ENCODE measurements around the gene CTBP2. TPM values are rescaled to one million over a fixed set of nuclear protein-coding genes. Genes with fewer than 3 reads are reported as not detected.

The CTBP2 gene
- total and polyA plus RNA-seq, 4 donors = 3.4 to 59.2 (median 5.5) TPM

DNA sequence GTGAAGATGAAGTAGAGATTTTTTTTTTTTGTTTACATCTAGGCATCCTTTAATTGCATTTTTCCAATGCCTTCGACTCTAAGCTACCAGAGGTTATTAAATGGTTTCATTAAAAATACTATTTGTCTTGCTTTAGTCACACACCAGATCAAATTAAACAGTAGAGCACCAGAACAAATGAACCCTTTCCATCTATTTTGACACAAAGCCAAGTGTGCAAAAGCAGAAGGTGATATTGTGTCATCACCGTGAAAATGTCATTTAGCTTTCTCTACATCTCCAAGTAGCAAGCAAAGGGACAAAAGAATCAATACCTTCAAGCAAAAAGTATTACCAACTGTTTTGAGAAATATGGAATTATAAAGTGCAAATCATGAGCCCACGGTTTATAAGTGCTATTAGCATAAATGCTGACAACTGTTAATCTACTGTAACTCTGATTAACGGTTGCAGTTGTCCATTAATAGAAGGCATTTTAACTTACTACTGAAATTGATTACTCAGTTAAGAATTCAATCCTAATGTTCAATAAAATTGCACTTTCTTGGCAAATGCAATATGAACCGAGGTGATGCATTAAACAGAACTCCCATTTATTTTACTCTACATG, 49.1 kb downstream of the CTBP2 start:
- Histone ChIP-seq H3K36me3 (ENCODE audit: control insufficient read depth in 4 of 4, insufficient read depth in 3 of 4, low read depth in 1 of 4, low read length in 3 of 4) (peaks cover 0 to 2% (median 0%) of the 10 kb centered on the region in 4 donors), H3K9ac (ENCODE audit: low read depth in 1 of 2, low read length in 2 of 2) (no peak overlapping the region), H3K4me1 (ENCODE audit: control insufficient read depth in 4 of 4, insufficient read depth in 4 of 4, low read length in 3 of 4) (peaks cover 0 to 3% (median 0%) of the 10 kb centered on the region in 4 donors), H3K27ac (ENCODE audit: low read depth in 1 of 2, low read length in 2 of 2) (no peak overlapping the region), H3K4me3 (ENCODE audit: low read depth in 1 of 3, low read length in 3 of 3) (no peak overlapping the region), H3K27me3 (ENCODE audit: control insufficient read depth in 4 of 4, insufficient read depth in 4 of 4, low read length in 3 of 4) (no peaks in the 10 kb centered on the region), H3K9me3 (ENCODE audit: control insufficient read depth in 4 of 4, low read length in 3 of 4) (no peaks in the 10 kb centered on the region)
- 66% methylated on average over 5 of the region's 5 CpGs for WGBS
- DNase-seq (ENCODE audit: low spot score) = no peak
- TF ChIP-seq NR2F2 (IDR thresholded peaks at IDR 0.05) (no peak), SP1 (IDR thresholded peaks at IDR 0.05) (no peak), HNF4G (IDR thresholded peaks at IDR 0.05) (no peak), HNF4A (conservative IDR thresholded peaks at IDR 0.05) (no peak), JUND (IDR thresholded peaks at IDR 0.05) (no peak), FOXA1 (IDR thresholded peaks at IDR 0.05) (no peak), RXRA (IDR thresholded peaks at IDR 0.05) (no peak), TAF1 (conservative IDR thresholded peaks at IDR 0.05) (no peak), EGR1 (IDR thresholded peaks at IDR 0.05; ENCODE audit: low read depth in 2 of 2) (no peak), GABPA (IDR thresholded peaks at IDR 0.05 in 1 of 2, conservative IDR thresholded peaks at IDR 0.05 in 1 of 2) (no peak), FOXA2 (IDR thresholded peaks at IDR 0.05) (no peak), RAD21 (IDR thresholded peaks at IDR 0.05) (no peak), YY1 (IDR thresholded peaks at IDR 0.05) (no peak)
- TF ChIP-seq, protein P1, sequence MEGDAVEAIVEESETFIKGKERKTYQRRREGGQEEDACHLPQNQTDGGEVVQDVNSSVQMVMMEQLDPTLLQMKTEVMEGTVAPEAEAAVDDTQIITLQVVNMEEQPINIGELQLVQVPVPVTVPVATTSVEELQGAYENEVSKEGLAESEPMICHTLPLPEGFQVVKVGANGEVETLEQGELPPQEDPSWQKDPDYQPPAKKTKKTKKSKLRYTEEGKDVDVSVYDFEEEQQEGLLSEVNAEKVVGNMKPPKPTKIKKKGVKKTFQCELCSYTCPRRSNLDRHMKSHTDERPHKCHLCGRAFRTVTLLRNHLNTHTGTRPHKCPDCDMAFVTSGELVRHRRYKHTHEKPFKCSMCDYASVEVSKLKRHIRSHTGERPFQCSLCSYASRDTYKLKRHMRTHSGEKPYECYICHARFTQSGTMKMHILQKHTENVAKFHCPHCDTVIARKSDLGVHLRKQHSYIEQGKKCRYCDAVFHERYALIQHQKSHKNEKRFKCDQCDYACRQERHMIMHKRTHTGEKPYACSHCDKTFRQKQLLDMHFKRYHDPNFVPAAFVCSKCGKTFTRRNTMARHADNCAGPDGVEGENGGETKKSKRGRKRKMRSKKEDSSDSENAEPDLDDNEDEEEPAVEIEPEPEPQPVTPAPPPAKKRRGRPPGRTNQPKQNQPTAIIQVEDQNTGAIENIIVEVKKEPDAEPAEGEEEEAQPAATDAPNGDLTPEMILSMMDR (IDR thresholded peaks at IDR 0.05; ENCODE audit: low read depth, low read length, missing input control) = no peak
- TF ChIP-seq, protein P2, sequence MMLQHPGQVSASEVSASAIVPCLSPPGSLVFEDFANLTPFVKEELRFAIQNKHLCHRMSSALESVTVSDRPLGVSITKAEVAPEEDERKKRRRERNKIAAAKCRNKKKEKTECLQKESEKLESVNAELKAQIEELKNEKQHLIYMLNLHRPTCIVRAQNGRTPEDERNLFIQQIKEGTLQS (IDR thresholded peaks at IDR 0.05) = no peak
- TF ChIP-seq, protein P3, sequence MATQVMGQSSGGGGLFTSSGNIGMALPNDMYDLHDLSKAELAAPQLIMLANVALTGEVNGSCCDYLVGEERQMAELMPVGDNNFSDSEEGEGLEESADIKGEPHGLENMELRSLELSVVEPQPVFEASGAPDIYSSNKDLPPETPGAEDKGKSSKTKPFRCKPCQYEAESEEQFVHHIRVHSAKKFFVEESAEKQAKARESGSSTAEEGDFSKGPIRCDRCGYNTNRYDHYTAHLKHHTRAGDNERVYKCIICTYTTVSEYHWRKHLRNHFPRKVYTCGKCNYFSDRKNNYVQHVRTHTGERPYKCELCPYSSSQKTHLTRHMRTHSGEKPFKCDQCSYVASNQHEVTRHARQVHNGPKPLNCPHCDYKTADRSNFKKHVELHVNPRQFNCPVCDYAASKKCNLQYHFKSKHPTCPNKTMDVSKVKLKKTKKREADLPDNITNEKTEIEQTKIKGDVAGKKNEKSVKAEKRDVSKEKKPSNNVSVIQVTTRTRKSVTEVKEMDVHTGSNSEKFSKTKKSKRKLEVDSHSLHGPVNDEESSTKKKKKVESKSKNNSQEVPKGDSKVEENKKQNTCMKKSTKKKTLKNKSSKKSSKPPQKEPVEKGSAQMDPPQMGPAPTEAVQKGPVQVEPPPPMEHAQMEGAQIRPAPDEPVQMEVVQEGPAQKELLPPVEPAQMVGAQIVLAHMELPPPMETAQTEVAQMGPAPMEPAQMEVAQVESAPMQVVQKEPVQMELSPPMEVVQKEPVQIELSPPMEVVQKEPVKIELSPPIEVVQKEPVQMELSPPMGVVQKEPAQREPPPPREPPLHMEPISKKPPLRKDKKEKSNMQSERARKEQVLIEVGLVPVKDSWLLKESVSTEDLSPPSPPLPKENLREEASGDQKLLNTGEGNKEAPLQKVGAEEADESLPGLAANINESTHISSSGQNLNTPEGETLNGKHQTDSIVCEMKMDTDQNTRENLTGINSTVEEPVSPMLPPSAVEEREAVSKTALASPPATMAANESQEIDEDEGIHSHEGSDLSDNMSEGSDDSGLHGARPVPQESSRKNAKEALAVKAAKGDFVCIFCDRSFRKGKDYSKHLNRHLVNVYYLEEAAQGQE (IDR thresholded peaks at IDR 0.05) = no peak
- TF ChIP-seq, protein P4, sequence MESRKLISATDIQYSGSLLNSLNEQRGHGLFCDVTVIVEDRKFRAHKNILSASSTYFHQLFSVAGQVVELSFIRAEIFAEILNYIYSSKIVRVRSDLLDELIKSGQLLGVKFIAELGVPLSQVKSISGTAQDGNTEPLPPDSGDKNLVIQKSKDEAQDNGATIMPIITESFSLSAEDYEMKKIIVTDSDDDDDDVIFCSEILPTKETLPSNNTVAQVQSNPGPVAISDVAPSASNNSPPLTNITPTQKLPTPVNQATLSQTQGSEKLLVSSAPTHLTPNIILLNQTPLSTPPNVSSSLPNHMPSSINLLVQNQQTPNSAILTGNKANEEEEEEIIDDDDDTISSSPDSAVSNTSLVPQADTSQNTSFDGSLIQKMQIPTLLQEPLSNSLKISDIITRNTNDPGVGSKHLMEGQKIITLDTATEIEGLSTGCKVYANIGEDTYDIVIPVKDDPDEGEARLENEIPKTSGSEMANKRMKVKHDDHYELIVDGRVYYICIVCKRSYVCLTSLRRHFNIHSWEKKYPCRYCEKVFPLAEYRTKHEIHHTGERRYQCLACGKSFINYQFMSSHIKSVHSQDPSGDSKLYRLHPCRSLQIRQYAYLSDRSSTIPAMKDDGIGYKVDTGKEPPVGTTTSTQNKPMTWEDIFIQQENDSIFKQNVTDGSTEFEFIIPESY (IDR thresholded peaks at IDR 0.05) = no peak
- TF ChIP-seq, protein P5, sequence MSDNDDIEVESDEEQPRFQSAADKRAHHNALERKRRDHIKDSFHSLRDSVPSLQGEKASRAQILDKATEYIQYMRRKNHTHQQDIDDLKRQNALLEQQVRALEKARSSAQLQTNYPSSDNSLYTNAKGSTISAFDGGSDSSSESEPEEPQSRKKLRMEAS (IDR thresholded peaks at IDR 0.05) = no peak
